ENCODE data around the gene TET3. TPM values are rescaled to one million over a fixed set of nuclear protein-coding genes. Genes with fewer than 3 reads are reported as not detected.

Gene TET3
- total and polyA plus RNA-seq, 2 donors (not counting 3 experiments of a cell fraction or from before 2014, with no cell fraction given): 3.4 to 15.6 TPM

- Histone ChIP-seq H3K9me1 (replicated peaks; ENCODE audit: control insufficient read depth, extremely low read depth, insufficient read depth, low read length) (no peaks in the 10 kb centered on the region), H3K9ac (replicated peaks; ENCODE audit: extremely low read depth, insufficient read depth, low read length) (no peak overlapping the region), H3K4me2 (ENCODE audit: insufficient read depth, low read length) (no peak overlapping the region), H3K4me1 (ENCODE audit: control insufficient read depth, extremely low read depth, insufficient read depth, low read length) (no peaks in the 10 kb centered on the region), H3K4me3 (replicated peaks in 1 of 3; ENCODE audit: insufficient read depth in 1 of 3, low read depth in 1 of 3, low read length in 3 of 3) (no peak overlapping the region), H3K27ac (ENCODE audit: insufficient read depth, low read depth, low read length) (no peak overlapping the region), H2AFZ (ENCODE audit: low read depth, low read length) (no peak overlapping the region), H3K9me3 (replicated peaks; ENCODE audit: control insufficient read depth, insufficient read depth, low read length) (no peaks in the 10 kb centered on the region), H3K79me2 (ENCODE audit: control insufficient read depth, insufficient read depth, low read length) (peaks cover 41% of the 10 kb centered on the region), H4K20me1 (replicated peaks; ENCODE audit: control insufficient read depth, extremely low read depth, insufficient read depth, low read length) (peaks cover 2% of the 10 kb centered on the region), H3K27me3 (ENCODE audit: control insufficient read depth in 2 of 2, insufficient read depth in 2 of 2, low read length in 2 of 2) (no peaks in the 10 kb centered on the region), H3K36me3 (ENCODE audit: control insufficient read depth in 2 of 2, extremely low read depth in 1 of 2, insufficient read depth in 2 of 2, low read length in 2 of 2) (peaks cover 0 to 5% of the 10 kb centered on the region in 2 experiments)
- TF ChIP-seq POLR2A (IDR thresholded peaks at IDR 0.05; ENCODE audit: low read depth, low read length) (no peak), MYC (IDR thresholded peaks at IDR 0.05; ENCODE audit: low read depth, low read length) (no peak), CTCF (IDR thresholded peaks at IDR 0.05; ENCODE audit: extremely low read depth in 1 of 2, insufficient read depth in 1 of 2, low read depth in 1 of 2, low read length in 2 of 2) (no peak), EZH2 (IDR thresholded peaks at IDR 0.05; ENCODE audit: borderline replicate concordance, low read depth, low read length, severe bottlenecking) (no peak), POLR2AphosphoS5 (IDR thresholded peaks at IDR 0.05; ENCODE audit: insufficient read depth, low read depth, low read length) (no peak), JUN (IDR thresholded peaks at IDR 0.05; ENCODE audit: borderline replicate concordance, insufficient read depth, insufficient read length, low read depth) (no peak), GATA2 (IDR thresholded peaks at IDR 0.05; ENCODE audit: insufficient read depth, insufficient read length, low read depth, low read length) (no peak), MAX (IDR thresholded peaks at IDR 0.05; ENCODE audit: insufficient read depth, insufficient read length) (no peak), FOS (IDR thresholded peaks at IDR 0.05; ENCODE audit: borderline replicate concordance, insufficient read depth, low read length) (no peak)
- no peak for FAIRE-seq
- intact Hi-C loops (cut with micrococcal nuclease): no loop called here
- DNase-seq (ENCODE audit: low read depth, low spot score): no peak
- ChIA-PET CTCF (no interaction called here), POLR2A (no interaction called here)
- BruUV-seq (replicated peaks): no TSS peak
- dilution Hi-C loops (cut with MboI; ENCODE audit: extremely low pct_ligation_motif_present, low sequenced_read_pairs): no loop called here
Measured at GRCh38 chr2:73993376-73993775, 8.7 kb downstream of the TET3 start.

All from endothelial cell of umbilical vein (primary cell).